Fibroblast of upper back skin (primary cell): Measurements from ENCODE around the gene ZFP64.

Experiments
- DNase-seq: peaks from one replicate; pipeline ENCODE4 v3.0.0-alpha.2; 2013

ZFP64 gene

DNA sequence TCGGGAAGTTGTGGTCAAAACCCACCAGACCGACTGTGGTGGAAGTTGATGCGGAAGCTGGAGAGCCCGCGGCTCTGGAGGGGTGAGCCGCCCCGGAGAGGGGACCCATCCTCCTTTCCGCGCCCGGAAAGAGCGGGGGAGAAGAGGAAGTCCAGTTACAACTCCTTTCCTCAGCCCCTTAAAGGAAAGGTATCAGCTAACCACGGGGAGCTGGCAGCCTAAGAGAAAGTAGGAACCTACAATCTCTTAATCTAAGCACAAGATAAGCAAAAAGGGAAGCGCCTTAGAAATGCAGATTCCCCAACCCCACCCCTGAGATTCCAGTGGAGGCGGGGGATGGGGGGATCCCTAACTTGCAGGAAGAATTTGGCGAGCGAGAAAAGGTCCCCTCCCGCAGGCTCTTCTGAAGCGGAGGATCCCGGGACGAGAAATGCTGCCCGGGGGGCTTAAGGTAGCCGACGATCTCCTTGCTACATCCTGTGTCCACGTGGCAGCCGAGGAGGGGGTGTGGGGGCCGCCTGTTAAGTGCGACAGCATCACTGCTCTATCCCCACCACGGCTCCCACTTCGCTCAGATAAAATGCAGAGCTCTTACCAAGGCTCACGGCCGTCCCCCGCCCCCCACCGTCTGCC is 87.5 kb downstream of the ZFP64 start:
- peak; percentile 34 for DNase-seq

DNA sequence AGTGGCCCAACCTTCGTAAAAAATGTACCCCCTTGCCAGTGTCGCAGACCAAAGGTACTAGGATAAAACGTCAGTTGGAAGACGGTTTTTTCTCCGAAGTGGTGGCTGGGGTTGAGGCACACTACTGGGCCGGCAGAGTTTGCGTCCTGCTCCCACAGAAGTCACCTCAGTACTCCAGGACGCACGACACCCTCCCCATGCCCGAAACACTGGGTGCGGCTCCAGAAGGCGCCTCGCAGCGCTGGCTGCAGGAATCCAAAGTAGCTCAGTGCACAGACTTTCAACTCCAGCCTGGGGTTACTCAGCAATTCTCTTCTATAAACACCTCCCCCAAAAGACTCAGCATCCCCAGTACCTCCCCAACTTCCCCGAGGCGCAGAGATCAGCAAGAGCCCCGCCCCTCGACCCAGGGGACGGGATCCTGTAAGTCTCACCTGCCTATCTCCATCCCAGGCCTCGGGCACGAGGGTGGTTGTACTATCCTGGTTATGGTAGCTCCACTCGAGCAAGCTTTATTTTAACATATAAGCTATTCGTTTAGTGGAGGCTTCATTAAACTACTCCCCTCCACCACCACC is 88.2 kb downstream of the ZFP64 start:
- DNase-seq = peak; percentile 44

DNA sequence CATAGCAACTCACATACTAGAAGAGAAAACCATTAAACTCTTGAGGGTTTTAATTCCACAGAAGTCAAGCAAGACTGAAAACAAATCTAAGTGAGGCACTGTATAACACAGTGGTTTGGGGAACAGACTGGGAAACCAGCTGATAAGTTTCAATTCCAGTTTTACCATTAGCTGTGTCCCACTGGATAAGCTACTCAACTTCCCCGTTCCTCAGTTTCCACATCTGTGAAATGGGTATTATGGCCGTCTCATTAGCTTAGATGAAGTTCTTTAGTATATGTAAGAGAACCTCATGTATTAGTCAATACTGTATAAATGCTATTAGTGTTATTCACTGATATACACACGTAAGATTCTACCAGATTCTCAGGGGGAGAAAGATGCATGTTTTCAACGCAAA is 89.0 kb downstream of the ZFP64 start:
- no peak for DNase-seq

DNA sequence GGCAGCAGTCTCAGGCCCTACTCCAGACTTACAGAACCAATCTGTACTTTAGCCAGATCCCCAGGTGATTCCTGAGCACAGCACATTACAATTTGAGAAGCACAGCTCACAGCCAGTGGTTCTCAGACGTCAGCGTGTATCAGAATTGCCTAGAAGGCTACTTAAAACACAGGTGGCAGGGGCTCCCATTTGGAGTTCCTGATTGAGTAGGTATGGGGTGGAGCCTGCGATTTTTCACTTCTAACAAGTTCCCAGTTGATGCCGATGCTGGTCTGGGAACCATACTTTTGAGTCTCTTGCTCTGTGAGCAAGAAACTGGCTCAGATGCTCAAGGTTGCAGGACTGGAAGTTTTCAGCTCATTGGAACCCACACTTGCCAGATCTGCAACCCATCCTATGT is 89.5 kb downstream of the ZFP64 start:
- DNase-seq = no peak
